ENCODE measurements around the gene CD300LF. TPM values are rescaled to one million over a fixed set of nuclear protein-coding genes. Genes with fewer than 3 reads are reported as not detected.

CD300LF gene
- total RNA-seq, 1 donor from 2014 or later, result not detected

DNA sequence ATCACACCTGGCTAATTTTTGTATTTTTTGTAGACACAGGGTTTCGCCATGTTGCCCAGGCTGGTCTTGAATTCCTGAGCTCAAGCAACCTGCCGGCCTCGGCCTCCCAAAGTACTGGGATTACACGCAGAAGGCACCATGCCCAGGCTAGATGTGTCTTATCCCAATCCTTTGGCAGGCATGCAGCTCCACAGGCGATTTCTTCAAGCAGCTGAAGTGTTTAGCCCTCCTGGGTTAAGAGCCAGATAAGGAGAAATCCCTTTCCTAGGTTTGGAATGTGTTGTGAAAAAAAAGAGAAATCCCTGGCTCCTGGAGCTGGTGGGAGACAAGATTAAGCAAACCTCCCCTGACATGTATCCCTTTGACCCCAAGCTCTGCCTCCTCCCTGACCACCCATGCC lies 33.7 kb upstream of the CD300LF start:
- peak overlapping the region; percentile 59 for H3K27ac Mint-ChIP-seq (ENCODE audit: unreplicated experiment)

DNA sequence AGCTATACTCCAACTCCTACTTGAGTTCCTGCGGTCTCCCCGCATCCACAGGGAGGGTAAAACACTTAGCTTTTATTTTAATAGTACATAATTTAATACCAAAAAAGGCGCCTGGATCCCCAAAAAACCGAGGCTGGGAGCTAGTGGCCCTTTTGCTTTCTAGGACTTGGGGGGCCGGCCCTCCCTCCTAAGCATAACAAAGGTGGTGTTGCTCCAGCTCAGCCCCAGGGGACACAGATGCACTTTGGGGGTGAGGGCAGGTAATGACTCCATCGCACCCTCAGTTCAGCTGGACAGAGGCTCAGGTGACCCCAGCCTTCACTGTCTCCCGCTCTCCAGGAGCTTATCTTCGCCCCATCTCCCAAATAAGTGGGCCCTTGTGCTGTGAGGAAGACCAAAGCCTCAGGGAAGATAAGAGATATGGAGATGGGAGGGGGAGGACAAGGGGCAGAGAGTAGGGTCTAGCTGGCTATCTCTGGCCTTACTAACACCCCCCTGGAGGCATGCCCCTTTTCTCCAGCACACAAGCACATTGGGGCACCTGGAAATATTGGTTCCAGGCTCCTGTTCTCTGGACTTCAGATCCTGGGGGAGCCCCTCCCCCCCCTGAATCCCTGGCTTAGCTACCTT lies 32.9 kb upstream of the CD300LF start:
- H3K4me1 Mint-ChIP-seq (ENCODE audit: low read depth), result peaks cover 38% of the 10 kb centered on the region
- no peak for DNase-seq (ENCODE audit: low spot score)
- peaks cover 2% of the 10 kb centered on the region for H3K27me3 Mint-ChIP-seq (ENCODE audit: low read depth)
- TF ChIP-seq, protein P1, sequence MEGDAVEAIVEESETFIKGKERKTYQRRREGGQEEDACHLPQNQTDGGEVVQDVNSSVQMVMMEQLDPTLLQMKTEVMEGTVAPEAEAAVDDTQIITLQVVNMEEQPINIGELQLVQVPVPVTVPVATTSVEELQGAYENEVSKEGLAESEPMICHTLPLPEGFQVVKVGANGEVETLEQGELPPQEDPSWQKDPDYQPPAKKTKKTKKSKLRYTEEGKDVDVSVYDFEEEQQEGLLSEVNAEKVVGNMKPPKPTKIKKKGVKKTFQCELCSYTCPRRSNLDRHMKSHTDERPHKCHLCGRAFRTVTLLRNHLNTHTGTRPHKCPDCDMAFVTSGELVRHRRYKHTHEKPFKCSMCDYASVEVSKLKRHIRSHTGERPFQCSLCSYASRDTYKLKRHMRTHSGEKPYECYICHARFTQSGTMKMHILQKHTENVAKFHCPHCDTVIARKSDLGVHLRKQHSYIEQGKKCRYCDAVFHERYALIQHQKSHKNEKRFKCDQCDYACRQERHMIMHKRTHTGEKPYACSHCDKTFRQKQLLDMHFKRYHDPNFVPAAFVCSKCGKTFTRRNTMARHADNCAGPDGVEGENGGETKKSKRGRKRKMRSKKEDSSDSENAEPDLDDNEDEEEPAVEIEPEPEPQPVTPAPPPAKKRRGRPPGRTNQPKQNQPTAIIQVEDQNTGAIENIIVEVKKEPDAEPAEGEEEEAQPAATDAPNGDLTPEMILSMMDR (IDR thresholded peaks at IDR 0.05), result no peak
- H3K36me3 Mint-ChIP-seq (ENCODE audit: low read depth), result no peaks in the 10 kb centered on the region
- H3K4me3 Mint-ChIP-seq (ENCODE audit: unreplicated experiment), result no peak overlapping the region
- no peak overlapping the region for H3K27ac Mint-ChIP-seq (ENCODE audit: unreplicated experiment)
- H3K9me3 Mint-ChIP-seq (ENCODE audit: low read depth), result no peaks in the 10 kb centered on the region

More for the DNA sequence above, 33.7 kb upstream of the CD300LF start:
- Mint-ChIP-seq H3K36me3 (ENCODE audit: low read depth) (no peaks in the 10 kb centered on the region), H3K4me3 (ENCODE audit: unreplicated experiment) (no peak overlapping the region), H3K9me3 (ENCODE audit: low read depth) (no peaks in the 10 kb centered on the region), H3K27me3 (ENCODE audit: low read depth) (peaks cover 2% of the 10 kb centered on the region), H3K4me1 (ENCODE audit: low read depth) (peaks cover 45% of the 10 kb centered on the region)
- DNase-seq (ENCODE audit: low spot score), result no peak
- TF ChIP-seq, protein P1 (IDR thresholded peaks at IDR 0.05), result no peak

DNA sequence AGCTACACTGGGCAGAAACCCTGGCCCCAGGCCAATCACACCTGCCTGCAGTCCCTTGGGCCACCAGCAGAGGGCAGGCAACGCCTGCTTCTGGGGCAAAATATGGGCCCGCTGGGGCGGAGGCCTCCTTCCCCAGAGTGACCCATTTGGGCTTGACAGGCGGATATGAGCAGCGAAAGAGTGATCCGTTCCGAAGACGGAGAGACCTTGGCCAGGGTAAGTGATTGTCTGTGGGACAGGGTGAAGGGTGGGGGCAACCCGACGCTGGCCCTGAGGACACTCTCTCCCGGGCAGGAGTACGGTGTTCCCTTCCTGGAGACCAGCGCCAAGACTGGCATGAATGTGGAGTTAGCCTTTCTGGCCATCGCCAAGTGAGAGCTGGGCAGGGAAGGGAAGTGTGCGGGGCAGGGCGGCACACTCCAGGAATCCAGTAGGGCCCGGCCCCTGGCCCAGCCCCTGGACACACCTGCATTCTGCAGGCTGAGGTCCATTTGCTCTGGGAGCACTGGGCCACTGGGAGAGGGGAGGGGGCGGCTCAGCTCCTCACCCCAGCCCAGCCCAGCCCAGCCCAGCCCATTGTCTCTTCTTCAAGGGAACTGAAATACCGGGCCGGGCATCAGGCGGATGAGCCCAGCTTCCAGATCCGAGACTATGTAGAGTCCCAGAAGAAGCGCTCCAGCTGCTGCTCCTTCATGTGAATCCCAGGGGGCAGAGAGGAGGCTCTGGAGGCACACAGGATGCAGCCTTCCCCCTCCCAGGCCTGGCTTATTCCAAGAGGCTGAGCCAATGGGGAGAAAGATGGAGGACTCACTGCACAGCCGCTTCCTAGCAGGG lies 32.2 kb upstream of the CD300LF start:
- H3K4me3 Mint-ChIP-seq (ENCODE audit: unreplicated experiment), result peak overlapping the region; percentile 7
- no peak for DNase-seq (ENCODE audit: low spot score)
- no peaks in the 10 kb centered on the region for H3K36me3 Mint-ChIP-seq (ENCODE audit: low read depth)
- peaks cover 2% of the 10 kb centered on the region for H3K27me3 Mint-ChIP-seq (ENCODE audit: low read depth)
- H3K9me3 Mint-ChIP-seq (ENCODE audit: low read depth), result no peaks in the 10 kb centered on the region
- TF ChIP-seq, protein P1 (IDR thresholded peaks at IDR 0.05), result peak; percentile 100
- no peak overlapping the region for H3K27ac Mint-ChIP-seq (ENCODE audit: unreplicated experiment)
- H3K4me1 Mint-ChIP-seq (ENCODE audit: low read depth), result peaks cover 30% of the 10 kb centered on the region

DNA sequence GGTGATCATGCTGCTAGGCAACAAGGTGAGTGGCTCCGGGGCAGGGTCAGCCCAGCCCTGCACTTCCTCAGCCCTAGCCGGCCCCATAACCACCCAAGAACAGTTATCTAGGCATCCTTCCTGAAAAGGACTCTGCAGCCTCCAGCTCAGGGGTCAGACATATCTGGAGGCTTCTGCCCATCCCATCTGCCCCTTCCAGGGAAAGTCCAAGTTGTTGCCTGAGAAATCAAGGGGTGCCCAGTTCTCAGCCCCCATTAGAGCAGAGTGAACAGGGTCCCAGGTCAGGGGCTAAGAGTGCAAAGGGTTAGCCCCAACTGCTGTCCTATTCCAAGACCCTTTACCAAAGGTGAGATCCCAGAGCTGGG lies 31.6 kb upstream of the CD300LF start:
- peaks cover 2% of the 10 kb centered on the region for H3K27me3 Mint-ChIP-seq (ENCODE audit: low read depth)

DNA sequence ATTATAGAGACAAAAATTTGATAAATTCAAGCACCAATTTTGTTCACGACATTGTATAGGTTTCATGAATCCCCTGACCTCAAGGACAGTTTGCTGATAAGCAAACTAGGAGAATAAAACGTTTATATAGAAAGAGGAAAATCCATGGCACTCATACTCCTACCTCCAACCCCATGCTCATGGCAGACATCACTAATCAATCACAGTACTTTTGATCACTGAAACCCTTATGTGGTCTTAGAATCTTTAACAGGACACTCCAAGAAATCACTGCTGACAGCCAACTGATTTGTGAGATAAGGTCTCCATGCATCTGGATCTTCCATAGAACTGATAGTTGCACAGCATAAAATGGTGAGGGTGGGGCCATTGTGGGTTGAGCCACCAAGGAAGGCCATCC lies 31.0 kb upstream of the CD300LF start:
- Mint-ChIP-seq H3K27ac (ENCODE audit: unreplicated experiment) (no peak overlapping the region), H3K9me3 (ENCODE audit: low read depth) (no peaks in the 10 kb centered on the region), H3K4me1 (ENCODE audit: low read depth) (peaks cover 26% of the 10 kb centered on the region), H3K27me3 (ENCODE audit: low read depth) (peaks cover 8% of the 10 kb centered on the region), H3K4me3 (ENCODE audit: unreplicated experiment) (no peak overlapping the region), H3K36me3 (ENCODE audit: low read depth) (no peaks in the 10 kb centered on the region)
- TF ChIP-seq, protein P1 (IDR thresholded peaks at IDR 0.05), result no peak
- no peak for DNase-seq (ENCODE audit: low spot score)

More for the DNA sequence above, 31.6 kb upstream of the CD300LF start:
- no peaks in the 10 kb centered on the region for H3K36me3 Mint-ChIP-seq (ENCODE audit: low read depth)
- H3K9me3 Mint-ChIP-seq (ENCODE audit: low read depth), result no peaks in the 10 kb centered on the region
- TF ChIP-seq, protein P1 (IDR thresholded peaks at IDR 0.05), result no peak
- DNase-seq (ENCODE audit: low spot score), result no peak
- no peak overlapping the region for H3K4me3 Mint-ChIP-seq (ENCODE audit: unreplicated experiment)
- H3K27ac Mint-ChIP-seq (ENCODE audit: unreplicated experiment), result no peak overlapping the region
- H3K4me1 Mint-ChIP-seq (ENCODE audit: low read depth), result peaks cover 26% of the 10 kb centered on the region
